K562 (cell line): Measurements from ENCODE around the gene OR2V1. TPM values are rescaled to one million over a fixed set of nuclear protein-coding genes. Genes with fewer than 3 reads are reported as not detected.

Source experiments
- ATF3 ChIP-seq, 2 experiments: fragments of 450-650 bp in 1 of 2; sonication (generic) in 1 of 2; formaldehyde crosslinking in 1 of 2; IDR thresholded peaks in 1 of 2; conservative IDR thresholded peaks in 1 of 2; 2 replicates each; pipeline versions ENCODE4 v1.6.1 to v1.8.1; 2016 to 2023; ENCODE audit warnings: mild to moderate bottlenecking in 2 of 2, moderate library complexity in 2 of 2, inconsistent platforms in 1 of 2, missing genetic modification reagents in 1 of 2
- BMI1 ChIP-seq: fragments of 150-350 bp; IDR thresholded peaks from 2 replicates; pipeline ENCODE4 v1.6.1; 2014; ENCODE audit warnings: low read length
- CBFA2T3 ChIP-seq: fragments of 450-650 bp; IDR thresholded peaks from 2 replicates; pipeline ENCODE4 v1.6.1; 2017
- CHD4 ChIP-seq: fragments of 200-600 bp; sonication (generic); IDR thresholded peaks from 3 replicates; pipeline ENCODE4 v1.6.1; 2012; ENCODE audit warnings: low read depth, mild to moderate bottlenecking, mixed read lengths, low read length, inconsistent platforms; ENCODE audit not compliant: insufficient read depth, insufficient replicate concordance, poor library complexity, severe bottlenecking
- E2F3 ChIP-seq: fragments of 250-450 bp; sonication (Bioruptor Pico); IDR thresholded peaks from 2 replicates; pipeline ENCODE4 v1.4.0; 2020; ENCODE audit warnings: mild to moderate bottlenecking
- EHMT2 ChIP-seq: fragments of 450-650 bp; IDR thresholded peaks from 2 replicates; pipeline ENCODE4 v1.6.1; 2018; ENCODE audit warnings: antibody characterized with exemption
- EZH2 ChIP-seq: IDR thresholded peaks from 2 replicates; pipeline ENCODE4 v1.6.1; 2012; ENCODE audit warnings: low read depth, mild to moderate bottlenecking, inconsistent platforms, low read length, borderline replicate concordance
- HDAC1 ChIP-seq, 2 experiments: fragments of 450-650 bp; IDR thresholded peaks; 2 replicates each; pipeline ENCODE4 v1.6.1; 2016 to 2017; ENCODE audit warnings: inconsistent platforms in 1 of 2, mild to moderate bottlenecking in 1 of 2, moderate library complexity in 1 of 2
- HMGXB4 ChIP-seq: sonication (generic); formaldehyde crosslinking; IDR thresholded peaks from 2 replicates; pipeline ENCODE4 v1.8.1; 2023; ENCODE audit warnings: mild to moderate bottlenecking, missing genetic modification reagents
- ILK ChIP-seq: fragments of 450-650 bp; IDR thresholded peaks from 2 replicates; pipeline ENCODE4 v1.6.1; 2016; ENCODE audit warnings: missing genetic modification characterization, low read depth, mild to moderate bottlenecking, missing compliant biosample characterization, moderate library complexity, borderline replicate concordance
- IRF2 ChIP-seq: sonication (generic); formaldehyde crosslinking; IDR thresholded peaks from 2 replicates; pipeline ENCODE4 v1.8.1; 2022; ENCODE audit warnings: mild to moderate bottlenecking, missing genetic modification reagents
- KDM1A ChIP-seq, 2 experiments: fragments of 450-650 bp; IDR thresholded peaks; 2 replicates each; pipeline ENCODE4 v1.6.1; 2016; ENCODE audit warnings: mild to moderate bottlenecking in 2 of 2
- NBN ChIP-seq: fragments of 450-650 bp; IDR thresholded peaks from 2 replicates; pipeline ENCODE4 v1.6.1; 2016; ENCODE audit warnings: low read depth, mild to moderate bottlenecking
- NFE2L1 ChIP-seq: fragments of 450-650 bp; IDR thresholded peaks from 2 replicates; pipeline ENCODE4 v1.6.1; 2016; ENCODE audit warnings: missing genetic modification characterization, low read depth, mild to moderate bottlenecking, missing compliant biosample characterization, moderate library complexity, borderline replicate concordance
- PHB2 ChIP-seq: fragments of 450-650 bp; IDR thresholded peaks from 2 replicates; pipeline ENCODE4 v1.6.1; 2017; ENCODE audit warnings: low read depth
- RCOR1 ChIP-seq, 2 experiments: IDR thresholded peaks; 2 replicates each; pipeline ENCODE4 v1.6.1; 2012; ENCODE audit warnings: low read depth in 2 of 2, low read length in 2 of 2, borderline replicate concordance in 1 of 2, improper control_type of control experiment in 1 of 2
- TCF3 ChIP-seq: sonication (generic); formaldehyde crosslinking; IDR thresholded peaks from 2 replicates; pipeline ENCODE4 v1.4.0; 2020; ENCODE audit warnings: mild to moderate bottlenecking, missing genetic modification reagents
- XRCC3 ChIP-seq: fragments of 450-650 bp; IDR thresholded peaks from 2 replicates; pipeline ENCODE4 v1.6.1; 2017; ENCODE audit warnings: mild to moderate bottlenecking, moderate library complexity
- ZBTB34 ChIP-seq: fragments of 250-450 bp; sonication (Bioruptor Pico); IDR thresholded peaks from 2 replicates; pipeline ENCODE4 v1.8.0; 2021; ENCODE audit warnings: mild to moderate bottlenecking, moderate library complexity
- ZC3H4 ChIP-seq: sonication (generic); formaldehyde crosslinking; IDR thresholded peaks from 2 replicates; pipeline ENCODE4 v1.9.0; 2021; ENCODE audit warnings: missing genetic modification reagents, borderline replicate concordance
- ZFPM2 ChIP-seq: fragments of 250-450 bp; sonication (Bioruptor Pico); IDR thresholded peaks from 2 replicates; pipeline ENCODE4 v1.5.1; 2022; ENCODE audit warnings: mild to moderate bottlenecking
- ZNF134 ChIP-seq: fragments of 250-450 bp; sonication (Bioruptor Pico); conservative IDR thresholded peaks from 2 replicates; pipeline ENCODE4 v1.4.0; 2020
- ZNF311 ChIP-seq: fragments of 250-450 bp; sonication (Bioruptor Pico); IDR thresholded peaks from 2 replicates; pipeline ENCODE4 v1.4.0; 2020; ENCODE audit warnings: mild to moderate bottlenecking, moderate library complexity
- polyA plus RNA-seq, 8 experiments: library from polyadenylated mRNA; depleted of rRNA in 4 of 8; stranded (reverse) in 5 of 8; unstranded in 3 of 8; fragments of >200 nt; fragmentation: Nextera tagmentation in 2 of 8; fragmentation: Illumina TruSeq in 1 of 8; extraction: Ambion mirVana in 2 of 8; extraction: Trizol in 1 of 8; gene quantifications; 2 replicates each; pipeline versions ENCODE4 v1.2.1 to v1.2.3, GENCODE V29; 2011 to 2014; ENCODE audit warnings: inconsistent platforms in 1 of 8, missing spikeins in 1 of 8
- total RNA-seq, 7 experiments: library from RNA; depleted of rRNA in 6 of 7; stranded (reverse); fragments of >200 nt in 6 of 7; fragmentation: Illumina TruSeq in 2 of 7; extraction: Trizol in 2 of 7; gene quantifications; 2 replicates each; pipeline versions ENCODE4 v1.2.1 to v1.2.3, GENCODE V29; 2011 to 2021; ENCODE audit warnings: low replicate concordance in 1 of 7
- TF ChIP-seq, protein P1 (sequence below), 2 experiments: fragments of 450-650 bp; IDR thresholded peaks; 2 replicates each; pipeline ENCODE4 v1.6.1; 2016
- TF ChIP-seq, protein P2 (sequence below): sonication (generic); formaldehyde crosslinking; IDR thresholded peaks from 2 replicates; pipeline ENCODE4 v1.9.0; 2022; ENCODE audit warnings: mild to moderate bottlenecking, missing genetic modification reagents

The OR2V1 gene
- total and polyA plus RNA-seq, 9 of the 15 experiments (the other 6 are each of a cell fraction or from before 2014, with no cell fraction given), result 0.04 to 0.28 (median 0.15) TPM; not detected in 5

- TF ChIP-seq HDAC1 (IDR thresholded peaks at IDR 0.05) (0 out of 4 replicates have a peak, but pooled peaks of 1 of the 2 experiments have one; percentile 18), CHD4 (no peak), ATF3 (IDR thresholded peaks at IDR 0.05) (peak; percentile 29; the same call in 1 of the 2 replicates), ATF3 (CRISPR knock-in tag; conservative IDR thresholded peaks at IDR 0.05) (no peak), ZC3H4 (CRISPR knock-in tag) (no peak), KDM1A (IDR thresholded peaks at IDR 0.05) (peak in 1 of 2 experiments; percentile 53; a peak in 3 of 4 replicates), ZFPM2 (CRISPR knock-in tag) (no peak), EHMT2 (no peak), ZNF134 (CRISPR knock-in tag) (no peak), EZH2 (no peak), IRF2 (CRISPR knock-in tag) (no peak), E2F3 (CRISPR knock-in tag) (no peak), XRCC3 (no peak), ILK (tag) (no peak), NFE2L1 (tag) (no peak), ZBTB34 (no peak), PHB2 (no peak), TCF3 (CRISPR knock-in tag) (0 out of 2 replicates have a peak, but pooled peaks have one; percentile 19), CBFA2T3 (peak; percentile 29; the same call in 1 of the 2 replicates), NBN (no peak), BMI1 (no peak), RCOR1 (IDR thresholded peaks at IDR 0.05; ENCODE audit: borderline replicate concordance in 1 of 2, low read depth in 2 of 2, low read length in 2 of 2) (0 out of 4 replicates have a peak, but pooled peaks of 1 of the 2 experiments have one; percentile 21), HMGXB4 (CRISPR knock-in tag) (no peak), ZNF311 (CRISPR knock-in tag) (no peak)
- TF ChIP-seq, protein P1, sequence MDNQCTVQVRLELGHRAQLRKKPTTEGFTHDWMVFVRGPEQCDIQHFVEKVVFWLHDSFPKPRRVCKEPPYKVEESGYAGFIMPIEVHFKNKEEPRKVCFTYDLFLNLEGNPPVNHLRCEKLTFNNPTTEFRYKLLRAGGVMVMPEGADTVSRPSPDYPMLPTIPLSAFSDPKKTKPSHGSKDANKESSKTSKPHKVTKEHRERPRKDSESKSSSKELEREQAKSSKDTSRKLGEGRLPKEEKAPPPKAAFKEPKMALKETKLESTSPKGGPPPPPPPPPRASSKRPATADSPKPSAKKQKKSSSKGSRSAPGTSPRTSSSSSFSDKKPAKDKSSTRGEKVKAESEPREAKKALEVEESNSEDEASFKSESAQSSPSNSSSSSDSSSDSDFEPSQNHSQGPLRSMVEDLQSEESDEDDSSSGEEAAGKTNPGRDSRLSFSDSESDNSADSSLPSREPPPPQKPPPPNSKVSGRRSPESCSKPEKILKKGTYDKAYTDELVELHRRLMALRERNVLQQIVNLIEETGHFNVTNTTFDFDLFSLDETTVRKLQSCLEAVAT (IDR thresholded peaks at IDR 0.05), result no peak
- TF ChIP-seq, protein P2, sequence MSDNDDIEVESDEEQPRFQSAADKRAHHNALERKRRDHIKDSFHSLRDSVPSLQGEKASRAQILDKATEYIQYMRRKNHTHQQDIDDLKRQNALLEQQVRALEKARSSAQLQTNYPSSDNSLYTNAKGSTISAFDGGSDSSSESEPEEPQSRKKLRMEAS (CRISPR knock-in tag), result no peak
Observed at GRCh38 chr5:181138258-181138657, 7.3 kb upstream of the OR2V1 start (continued).
